DMS 273 (cell line): ENCODE results near the gene ARHGAP35.

Experiments
- DNase-seq: peaks from one replicate; lab custom pipeline; 2025; ENCODE audit not compliant: unreplicated experiment; lab: John Stamatoyannopoulos, UW

Gene ARHGAP35

DNA sequence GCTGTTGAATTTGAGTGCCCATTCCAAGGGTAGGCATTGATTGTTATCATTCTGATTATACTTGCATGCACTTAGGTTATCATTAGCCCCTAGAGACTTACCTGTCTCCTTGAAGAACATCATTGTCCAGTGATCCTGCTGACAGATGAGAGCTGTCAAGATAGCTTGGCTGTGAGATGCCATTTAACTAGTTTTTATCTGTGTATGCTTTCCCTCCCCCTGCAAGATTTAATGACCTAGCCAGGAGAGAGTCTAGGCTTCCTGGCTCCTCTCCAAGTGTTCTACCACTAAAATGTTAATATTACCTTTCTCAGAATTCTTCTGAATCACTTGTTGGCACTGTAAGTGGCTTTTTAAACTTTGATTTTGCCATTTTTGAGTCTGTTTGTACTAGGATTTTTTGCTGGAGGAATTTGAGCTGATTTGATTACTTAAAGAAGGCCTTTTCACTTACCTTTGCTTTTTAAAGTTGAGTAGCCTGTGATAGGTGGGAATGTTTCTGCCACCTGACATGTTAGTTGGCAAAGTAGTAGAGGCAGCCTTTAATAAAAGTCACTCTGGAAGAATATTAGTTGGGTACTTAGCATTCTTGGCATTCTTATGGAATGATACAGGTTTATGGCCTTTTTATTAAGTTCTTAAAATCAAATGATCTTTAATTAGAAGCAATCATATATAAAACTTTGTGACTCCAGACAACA lies 41.1 kb downstream of the ARHGAP35 start:
- DNase-seq = peak; percentile 23

GRCh38 chr19:46902402-46902766 lies 41.6 kb downstream of the ARHGAP35 start:
- DNase-seq = peak; percentile 73

- DNase-seq = no peak
These were observed 42.7 kb downstream of the ARHGAP35 start for GRCh38 chr19:46903458-46903857.

DNA sequence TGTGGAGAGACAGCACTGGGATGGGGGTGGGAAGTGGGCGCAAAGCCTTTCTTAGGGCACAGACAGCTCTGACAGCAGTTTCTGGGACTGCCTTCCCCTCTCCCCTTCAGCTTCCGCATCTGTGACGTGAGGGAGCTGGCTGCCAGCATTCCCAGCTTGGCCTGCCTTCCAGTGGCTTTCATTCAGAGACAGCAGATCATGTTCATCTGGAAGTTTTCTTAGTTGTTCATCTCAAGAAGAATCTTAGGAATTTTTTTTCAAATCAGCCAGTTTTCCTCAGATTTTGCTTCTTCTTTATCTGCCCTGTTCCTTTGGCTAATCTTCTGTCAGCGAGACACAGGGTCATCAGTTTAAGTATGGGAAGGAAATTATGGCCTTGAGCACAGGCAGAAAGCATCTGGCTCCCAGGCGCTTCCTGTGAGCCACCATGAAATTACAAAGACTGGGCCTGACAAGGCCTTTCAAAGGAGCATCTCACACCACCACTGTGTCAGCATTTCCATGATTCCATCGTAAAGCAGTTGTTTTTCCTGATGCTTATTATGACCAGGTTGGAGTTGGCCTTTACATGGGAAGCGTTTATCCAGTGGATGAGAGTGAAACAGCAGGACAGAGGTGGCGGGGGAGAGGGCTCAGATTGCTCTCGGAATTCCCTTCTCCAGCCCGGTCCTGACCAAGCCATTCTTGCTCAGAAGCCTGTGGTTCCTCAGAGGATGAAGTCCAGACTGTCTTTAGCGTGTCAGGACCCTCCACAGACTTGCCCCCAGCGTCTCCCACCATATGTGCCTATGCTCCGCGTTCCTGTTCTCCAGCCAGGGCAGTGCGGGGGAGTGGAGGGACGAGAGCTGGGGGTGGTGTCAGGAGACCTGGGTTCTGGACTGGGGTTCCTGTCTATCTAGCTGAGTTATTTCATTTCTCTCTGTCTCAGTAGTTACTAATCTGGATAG lies 43.6 kb downstream of the ARHGAP35 start:
- DNase-seq = no peak

GRCh38 chr19:46906221-46906620 lies 45.4 kb downstream of the ARHGAP35 start:
- DNase-seq = no peak

GRCh38 chr19:46907880-46908279 lies 47.1 kb downstream of the ARHGAP35 start:
- no peak for DNase-seq

DNA sequence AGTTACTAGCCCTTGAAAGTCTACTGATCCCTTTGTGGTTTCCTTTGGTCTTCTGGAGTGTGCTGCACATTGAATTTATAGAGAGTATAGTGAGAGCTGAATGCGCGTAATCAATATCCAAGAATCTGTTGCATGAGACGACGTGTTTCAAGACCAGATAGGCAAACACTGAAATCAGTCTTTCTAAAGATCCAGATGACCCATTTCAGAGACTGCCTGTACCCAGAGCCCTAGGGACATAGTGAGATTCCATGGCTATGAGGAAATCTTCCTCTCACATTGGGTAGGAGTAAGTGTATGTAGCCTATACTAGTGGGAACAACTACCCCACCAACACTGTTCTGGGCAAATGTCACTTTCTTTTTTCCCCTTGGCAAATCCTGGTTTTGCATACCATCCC lies 48.6 kb downstream of the ARHGAP35 start:
- DNase-seq = no peak
